GM18520 (cell line): Measurements from ENCODE around the gene UBALD2.
A peak's percentile ranks its signal among the peaks of the same experiment; 100 is the strongest.
"Not testable (repeated sequence)": the region's sequence is repeated elsewhere in the genome, so short reads cannot be mapped to it uniquely, and the experiment has no call there.

ENCODE experiments used
- ATAC-seq: cut with Tn5 transposase; IDR thresholded peaks from one replicate; pipeline ENCODE4 v1.9.1; 2021; ENCODE audit not compliant: unreplicated experiment

Gene UBALD2

DNA sequence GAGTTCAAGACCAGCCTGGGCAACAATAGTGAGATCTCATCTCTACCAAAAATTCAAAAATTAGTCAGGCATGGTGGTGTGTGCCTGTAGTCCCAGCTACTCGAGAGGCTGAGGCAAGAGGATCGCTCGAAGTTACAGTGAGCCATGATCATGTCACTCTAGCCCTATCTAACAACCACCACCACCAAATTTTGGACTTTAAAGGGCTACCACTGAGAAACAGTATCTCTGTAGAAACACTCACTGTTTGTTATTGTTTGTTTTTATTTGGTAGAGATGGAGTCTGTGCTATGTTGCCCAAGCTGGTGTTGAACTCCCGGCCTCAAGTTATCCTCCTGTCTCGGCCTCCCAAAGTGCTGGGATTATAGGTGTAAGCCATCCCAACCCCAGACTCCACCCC lies 1.3 kb upstream of the UBALD2 start:
- ATAC-seq, result no peak

DNA sequence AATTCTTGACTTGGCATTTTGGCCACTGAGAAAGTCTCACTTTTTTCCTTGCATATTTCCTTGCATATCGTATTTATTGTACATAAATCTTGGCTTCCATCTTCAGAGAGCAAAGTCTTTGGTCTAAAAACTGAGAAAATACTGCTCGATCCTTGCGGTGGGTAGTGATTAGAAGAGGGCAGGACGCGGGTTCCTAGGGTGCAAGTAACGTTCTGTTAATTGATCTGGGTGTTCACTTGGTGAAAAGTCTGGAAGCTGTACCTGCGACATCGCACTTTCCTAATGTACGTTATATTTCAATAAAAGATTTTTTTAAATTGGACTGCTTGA lies 758 bp upstream of the UBALD2 start:
- no peak for ATAC-seq

DNA sequence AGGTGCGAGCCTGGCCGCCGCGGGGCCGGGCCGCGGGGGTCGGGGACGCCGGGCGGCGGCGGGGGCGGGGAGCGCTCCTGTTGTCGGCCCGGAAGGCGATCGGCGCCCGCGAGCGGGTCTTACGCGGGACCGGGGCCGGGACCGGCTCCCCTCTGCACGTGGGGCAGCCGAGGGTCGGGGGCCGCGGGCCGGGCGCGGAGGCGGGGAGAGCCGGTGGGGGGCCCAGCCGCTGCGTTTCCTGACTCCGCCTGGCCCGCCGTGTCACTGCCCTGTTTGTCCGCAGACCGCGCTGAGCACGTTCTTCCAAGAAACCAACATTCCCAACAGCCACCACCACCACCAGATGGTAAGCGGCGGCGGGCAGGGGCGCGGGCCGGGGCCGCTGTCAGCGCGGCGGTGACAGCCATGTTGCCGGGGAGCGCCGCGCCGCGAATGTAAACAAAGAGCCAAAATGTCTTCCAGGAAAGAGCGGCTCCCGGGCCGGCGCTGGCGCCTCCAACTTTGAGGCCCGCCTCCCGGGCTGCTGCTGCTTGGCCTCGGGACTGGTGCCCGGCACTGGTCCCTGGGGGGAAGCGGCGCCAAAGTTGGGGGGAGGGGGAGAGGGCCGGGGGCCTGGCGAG lies 586 bp downstream of the UBALD2 start:
- ATAC-seq, result no peak

DNA sequence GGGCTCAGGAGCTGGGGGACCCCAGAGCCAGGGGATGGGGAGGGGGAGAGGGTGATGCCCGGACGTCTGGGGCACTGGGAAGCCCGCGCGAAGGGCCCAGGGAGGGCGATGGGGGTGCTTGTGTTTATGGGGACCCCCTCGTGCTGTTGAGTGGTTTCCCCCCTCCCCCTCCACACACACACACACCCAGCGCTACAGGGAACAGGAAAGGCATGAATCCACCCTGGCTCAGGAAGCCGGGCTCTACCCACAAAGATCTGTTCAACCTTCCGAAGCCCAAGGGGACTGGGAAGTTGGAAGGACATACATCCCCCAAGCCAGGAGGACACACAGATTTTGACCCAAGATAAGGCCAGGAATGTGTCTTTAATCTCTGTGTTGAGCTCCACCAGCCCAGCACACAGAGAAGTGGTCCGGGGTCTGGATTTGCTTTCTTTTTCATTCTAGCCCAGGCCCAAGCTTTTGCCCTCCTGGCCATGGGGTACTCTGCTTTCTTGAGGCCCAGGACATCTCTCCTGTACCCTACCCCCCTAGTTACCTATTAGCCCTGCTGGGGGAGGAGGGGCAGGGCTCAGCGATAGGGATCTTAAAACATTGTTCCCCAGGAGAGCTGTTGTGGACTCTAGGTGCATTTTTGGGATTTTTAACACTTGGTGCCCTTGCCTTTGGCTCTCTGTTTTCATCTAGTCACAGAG lies 1.2 kb downstream of the UBALD2 start:
- no peak for ATAC-seq

DNA sequence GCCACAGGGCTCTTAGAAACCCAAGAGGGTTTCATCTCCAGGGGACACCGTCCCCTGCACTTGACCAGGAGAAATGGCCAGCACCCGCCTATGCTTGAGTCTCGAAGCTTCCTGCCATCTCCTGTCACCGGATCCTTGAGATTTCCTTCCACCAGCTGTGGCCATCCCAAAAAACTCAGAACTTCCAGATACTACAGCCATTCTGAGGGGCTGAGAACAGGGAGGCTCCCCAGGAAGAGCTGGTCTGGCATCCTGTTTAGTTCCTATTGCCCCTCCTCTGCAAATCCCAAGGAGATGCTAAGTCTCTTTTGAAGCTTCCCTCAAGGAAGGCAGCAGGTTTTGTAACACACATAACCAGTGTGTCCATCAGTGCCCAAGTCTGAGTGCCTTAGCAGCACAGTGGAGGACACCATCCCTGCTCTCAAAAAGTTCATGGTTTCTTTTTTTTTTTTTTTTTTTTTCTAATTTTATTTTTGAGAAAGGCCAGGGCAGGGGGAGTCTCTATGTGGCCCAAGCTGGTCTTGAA lies 2.0 kb downstream of the UBALD2 start:
- no peak for ATAC-seq

DNA sequence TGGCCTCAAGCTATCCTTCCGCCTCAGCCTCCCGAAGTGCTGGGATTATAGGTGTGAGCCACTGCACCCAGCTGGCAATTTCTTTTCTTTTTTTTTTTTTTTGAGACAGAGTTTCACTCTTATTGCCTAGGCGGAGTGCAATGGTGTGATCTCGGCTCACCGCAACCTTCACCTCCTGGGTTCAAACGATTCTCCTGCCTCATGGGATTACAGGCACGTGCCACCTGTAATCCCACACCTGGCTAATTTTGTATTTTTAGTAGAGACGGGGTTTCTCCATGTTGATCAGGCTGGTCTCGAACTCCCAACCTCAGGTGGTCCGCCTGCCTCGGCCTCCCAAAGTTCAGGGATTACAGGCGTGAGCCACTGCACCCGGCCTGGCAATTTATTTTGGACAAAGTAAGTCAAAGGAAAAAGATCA lies 2.4 kb downstream of the UBALD2 start:
- not testable (repeated sequence) for ATAC-seq

DNA sequence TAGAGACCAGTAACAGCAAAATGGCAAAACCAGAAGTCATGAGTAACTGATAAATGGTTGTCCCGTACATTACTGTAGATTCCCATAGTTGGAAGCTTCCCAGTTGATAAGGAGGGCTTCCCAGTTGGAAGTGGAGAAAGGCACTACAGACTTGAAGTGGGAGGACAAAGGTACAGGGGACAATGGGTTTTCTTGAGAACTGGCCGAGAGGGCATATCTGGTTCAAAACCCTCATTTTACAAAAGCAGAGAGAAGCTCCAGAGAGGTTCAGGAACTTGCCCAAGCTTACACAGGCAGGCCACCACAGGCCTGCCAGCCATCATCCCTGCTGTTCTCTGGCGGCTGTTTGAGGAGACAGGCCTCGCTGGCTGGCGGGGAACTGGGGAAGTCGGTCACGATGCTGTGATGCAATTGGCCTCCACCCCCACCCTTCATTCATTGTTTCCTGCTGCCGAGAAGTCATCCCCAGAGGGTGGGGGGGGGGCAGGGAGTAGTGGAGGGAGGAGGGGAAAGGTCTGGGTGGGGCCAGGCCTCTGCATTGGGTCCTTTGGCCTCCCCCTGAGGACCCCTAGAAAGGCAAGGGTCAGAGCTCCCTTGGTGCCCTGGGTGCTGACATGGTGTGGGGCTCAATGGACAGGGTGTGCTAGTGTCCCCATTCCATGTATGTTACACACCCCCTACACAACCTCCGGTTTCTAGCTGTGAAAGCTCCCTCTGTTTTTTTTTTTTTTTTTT lies 3.0 kb downstream of the UBALD2 start:
- ATAC-seq, result no peak

DNA sequence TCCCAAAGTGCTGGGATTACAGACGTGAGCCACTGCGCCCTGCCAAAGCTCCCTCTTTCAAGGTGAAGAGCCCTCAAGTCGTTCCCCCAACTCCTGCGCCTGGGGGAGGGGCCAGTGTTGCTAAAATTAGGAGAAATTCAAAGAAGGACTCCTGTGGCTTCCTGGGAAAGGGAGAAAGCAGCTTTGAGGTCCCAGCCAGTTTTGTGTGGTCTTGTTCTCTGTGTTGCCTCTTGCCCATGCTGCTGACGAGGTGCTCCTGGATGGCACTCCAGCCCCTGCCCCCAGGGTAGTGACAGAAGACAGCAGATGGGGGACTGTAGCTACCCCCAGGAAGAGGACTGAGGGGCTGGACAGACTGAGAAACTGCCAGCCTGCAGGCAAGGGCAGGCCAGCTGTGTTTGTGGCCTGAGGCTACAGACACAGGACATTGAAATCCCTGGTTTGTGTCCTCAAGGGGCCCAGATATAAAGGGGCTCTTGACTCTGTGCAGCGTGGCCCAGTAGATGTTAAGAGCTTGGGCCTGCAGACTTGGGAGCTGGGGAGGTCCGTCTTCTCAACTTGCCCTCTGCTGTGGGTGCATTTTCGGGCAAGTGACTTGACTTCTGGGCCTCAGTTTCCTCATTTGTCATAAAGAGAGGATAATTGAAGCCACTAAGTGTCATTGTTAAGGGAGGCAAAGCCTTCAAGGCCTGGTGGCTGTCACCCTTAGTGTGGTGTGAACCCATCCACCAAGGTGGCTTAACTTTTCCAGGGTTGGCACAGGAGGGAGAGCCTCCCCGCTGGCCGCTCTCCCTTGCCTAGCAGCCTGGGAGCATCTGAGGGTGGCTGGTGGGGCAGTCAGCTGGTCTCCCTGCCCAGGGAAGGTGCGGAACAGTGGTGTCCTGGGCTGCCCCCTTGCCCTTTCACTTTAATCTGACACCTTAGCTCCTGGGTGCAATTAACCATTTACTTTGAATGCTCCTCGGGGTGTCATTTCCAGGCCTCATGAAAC lies 4.1 kb downstream of the UBALD2 start:
- no peak for ATAC-seq

DNA sequence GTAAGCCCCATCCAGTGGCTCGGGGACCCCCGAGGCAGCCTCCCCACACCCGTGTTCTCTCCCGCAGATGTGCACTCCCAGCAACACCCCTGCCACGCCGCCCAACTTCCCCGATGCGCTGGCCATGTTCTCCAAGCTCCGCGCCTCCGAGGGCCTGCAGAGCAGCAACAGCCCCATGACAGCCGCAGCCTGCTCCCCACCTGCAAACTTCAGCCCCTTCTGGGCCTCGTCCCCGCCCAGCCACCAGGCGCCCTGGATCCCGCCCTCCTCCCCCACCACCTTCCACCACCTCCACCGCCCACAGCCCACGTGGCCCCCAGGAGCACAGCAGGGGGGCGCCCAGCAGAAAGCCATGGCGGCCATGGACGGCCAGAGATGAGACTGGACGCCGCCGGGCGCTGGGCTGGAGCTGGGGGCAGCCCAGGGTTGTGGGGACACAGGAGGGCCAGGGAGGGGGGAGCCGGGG lies 5.0 kb downstream of the UBALD2 start:
- no peak for ATAC-seq

DNA sequence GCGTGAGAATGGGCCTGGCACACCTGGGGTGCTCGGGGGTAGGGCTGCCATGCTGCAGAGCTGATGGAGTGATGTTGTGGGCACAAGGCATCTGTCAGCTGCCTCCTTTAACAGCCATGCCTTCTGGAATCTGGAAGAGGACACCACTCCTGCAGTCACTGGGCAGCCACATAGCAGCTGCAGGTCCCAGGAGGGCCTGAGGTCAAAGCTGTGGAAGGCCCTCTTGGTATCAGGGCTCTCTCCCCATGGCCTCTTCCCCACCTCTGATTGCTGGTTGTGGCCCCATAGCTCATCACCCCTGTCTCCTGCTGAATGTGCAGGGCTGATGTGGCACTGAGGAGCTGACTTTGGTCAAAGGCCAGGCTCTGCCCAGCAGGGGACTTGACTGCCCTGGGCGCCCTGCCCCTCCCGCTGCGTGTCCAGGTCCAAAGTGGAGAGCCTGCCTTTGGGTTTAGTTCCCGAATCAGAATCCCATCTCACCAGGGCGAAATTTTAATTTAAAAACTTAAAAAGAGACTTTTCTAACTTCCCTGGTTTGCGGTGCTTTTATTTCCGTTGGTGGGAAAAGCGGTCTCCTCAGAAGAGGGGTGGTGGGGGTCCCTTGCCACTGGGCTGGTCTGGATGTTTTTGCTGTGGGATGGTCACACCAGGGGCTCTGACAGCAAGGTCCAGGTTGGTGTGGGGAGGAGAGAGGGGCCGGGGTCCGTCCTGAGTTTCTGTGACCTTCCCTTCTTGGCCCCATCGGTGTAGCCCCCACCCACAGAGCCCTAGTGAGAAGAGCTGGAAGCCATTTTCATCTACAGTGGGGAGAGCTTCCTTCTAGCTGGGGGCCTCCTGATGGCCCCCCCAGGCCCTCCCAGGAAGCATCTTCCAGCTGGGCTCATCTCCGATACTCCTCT lies 5.9 kb downstream of the UBALD2 start:
- no peak for ATAC-seq

DNA sequence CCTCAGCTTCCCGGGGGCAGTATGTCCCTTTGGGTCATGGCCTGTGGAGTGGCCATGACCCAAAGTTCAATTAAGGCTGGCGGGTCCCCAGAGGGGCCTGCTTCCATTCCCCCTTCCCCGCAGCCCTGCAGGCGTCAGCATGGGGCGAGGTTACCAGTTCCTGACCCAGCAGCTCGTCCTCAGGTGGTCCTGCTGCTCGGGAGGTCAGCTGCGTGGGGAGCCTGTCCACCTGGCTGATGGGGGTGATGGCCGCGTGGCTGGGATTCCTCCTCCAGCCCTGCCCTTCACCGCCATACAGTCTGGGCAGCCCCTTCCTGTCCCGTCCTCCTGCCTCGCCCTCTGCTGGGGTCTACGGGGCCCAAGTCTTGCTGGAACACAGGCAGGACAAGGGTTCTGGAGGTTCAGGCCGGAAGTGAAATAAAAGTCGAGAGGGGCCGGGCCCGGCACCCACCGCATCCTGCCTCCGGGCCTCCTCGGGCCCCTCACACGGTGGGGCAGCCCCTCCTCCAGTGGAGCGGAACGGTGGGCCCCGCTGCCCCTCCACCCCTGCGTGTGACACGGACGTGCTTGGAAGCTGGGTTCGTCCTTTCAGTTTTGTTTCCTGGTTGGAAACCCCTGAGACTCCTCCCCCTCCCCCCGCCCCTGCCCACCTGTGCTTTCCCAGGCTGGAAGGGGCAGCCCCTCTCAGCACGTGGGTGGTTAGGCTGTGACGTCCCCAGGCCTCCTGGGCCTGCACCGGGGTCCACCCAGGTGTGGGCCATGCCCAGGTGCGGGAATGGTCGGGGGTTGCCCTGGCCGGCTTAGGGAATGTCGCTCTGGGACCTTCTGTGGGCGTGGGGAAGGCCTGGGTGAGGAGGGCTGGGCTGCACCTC lies 6.8 kb downstream of the UBALD2 start:
- peak; percentile 26 for ATAC-seq

DNA sequence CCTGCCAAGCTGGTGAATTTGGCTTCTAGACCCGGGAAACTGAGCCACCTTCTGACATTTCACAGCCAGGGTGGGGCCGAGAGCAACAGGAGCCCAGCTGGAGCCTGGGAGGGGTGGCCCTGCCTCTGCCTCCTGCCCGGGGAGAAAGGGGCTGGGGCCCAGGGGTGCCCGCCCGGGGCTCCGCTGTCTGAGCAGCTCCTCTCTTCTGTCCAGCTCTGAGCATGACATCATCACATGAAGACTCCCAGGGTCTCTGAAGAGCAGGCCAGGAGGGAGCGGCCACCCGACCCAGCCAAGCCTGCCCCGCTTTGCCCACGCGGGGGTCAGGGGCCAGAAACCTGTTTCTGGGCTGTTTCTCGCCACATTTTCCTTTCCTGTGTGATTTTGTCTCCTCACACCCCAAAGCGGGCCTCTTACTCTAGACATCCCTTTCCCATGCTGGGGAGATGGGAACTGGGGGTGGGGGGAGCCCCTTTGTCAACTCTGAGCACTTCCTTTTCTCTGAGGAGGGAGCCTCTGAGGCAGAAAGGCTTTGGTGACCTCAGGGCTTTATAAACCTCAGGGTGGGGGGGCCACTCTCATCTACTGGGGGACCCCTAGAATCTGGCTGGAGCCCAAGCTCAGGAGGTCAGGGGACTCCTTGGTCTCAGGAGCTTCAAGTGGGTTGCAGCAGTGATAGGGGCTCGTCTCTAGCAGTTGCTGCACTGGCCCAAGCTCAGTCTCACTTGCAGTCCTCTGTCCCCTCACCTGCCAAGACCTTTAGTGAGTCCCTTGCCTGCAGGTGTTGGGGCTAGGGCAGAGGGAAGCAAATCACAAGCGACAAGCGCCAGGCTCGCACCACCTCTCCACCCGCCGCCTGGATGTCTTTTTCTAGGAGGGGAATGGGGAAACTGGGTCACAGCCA lies 7.6 kb downstream of the UBALD2 start:
- no peak for ATAC-seq

DNA sequence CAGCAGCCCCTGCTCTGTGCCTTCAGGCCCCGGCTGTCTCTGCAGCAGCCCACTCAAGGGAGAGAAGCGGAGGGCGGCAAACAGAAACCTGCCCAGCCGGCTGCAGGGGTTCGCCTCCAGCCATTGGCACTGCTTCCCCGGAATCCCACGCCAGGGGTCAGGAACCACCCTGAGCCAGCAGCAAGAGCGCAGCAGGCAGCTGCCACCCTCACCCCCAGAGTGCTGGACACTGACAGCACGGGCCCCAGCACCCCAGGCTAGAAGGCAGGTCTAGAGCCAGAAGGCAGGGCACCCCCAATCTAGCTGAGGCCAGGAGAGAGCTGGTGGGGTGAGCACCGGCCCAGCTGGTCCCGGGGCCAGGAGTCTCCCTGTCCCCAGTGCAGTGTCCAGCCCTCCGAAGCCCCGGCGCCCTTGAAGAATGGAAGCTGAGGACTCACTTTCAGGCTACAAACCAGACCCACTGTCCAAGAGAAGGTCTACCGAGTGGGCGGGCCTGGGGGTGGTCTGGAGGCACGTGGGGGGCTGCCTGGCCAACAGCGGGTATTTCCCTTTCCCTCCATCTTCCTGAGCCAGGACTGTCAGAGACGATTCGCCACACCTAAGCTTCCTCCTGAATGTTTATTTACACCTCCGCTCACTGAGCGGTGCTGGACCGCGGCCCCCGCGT lies 8.4 kb downstream of the UBALD2 start:
- no peak for ATAC-seq

DNA sequence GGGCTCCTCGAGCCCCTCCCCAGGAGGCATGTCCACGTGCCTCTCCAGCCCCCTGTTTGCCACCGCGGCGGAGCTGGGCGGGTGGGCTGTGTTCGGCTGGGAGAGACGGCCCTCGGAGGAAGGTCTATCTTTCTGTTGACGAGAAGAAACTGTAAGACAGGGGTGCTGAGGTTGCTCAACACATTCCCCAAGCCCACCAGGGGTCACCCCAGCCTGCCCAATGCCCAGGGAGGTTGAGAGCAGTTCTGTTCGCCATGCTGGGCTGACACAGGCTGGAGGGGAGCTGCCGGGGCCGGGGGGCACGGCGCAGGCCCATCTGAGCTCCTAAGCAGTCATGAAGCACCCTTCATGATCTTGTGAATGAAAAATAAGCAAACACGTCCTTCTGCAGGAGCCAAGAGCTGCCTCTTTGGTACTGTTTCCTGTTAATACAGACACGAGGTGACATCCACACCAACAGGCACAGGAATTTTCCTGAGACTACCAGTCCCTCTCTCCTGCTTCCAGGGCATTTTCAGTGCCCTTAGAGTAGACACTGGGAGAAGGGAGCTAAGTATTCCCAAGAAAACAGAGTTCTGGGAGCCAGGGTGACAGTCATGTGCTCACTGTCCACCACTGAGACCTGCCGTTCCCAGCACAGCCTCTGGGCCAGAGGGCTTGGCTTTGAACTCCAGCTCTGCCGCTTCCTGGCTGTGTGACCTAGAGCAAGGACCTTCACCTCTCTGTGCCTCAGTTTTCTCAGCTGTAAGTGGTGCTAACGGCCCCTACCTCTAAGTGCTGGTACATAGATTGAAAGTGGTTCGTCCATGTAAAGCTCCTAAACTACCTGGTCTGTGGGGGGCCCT lies 9.2 kb downstream of the UBALD2 start:
- ATAC-seq, result no peak

DNA sequence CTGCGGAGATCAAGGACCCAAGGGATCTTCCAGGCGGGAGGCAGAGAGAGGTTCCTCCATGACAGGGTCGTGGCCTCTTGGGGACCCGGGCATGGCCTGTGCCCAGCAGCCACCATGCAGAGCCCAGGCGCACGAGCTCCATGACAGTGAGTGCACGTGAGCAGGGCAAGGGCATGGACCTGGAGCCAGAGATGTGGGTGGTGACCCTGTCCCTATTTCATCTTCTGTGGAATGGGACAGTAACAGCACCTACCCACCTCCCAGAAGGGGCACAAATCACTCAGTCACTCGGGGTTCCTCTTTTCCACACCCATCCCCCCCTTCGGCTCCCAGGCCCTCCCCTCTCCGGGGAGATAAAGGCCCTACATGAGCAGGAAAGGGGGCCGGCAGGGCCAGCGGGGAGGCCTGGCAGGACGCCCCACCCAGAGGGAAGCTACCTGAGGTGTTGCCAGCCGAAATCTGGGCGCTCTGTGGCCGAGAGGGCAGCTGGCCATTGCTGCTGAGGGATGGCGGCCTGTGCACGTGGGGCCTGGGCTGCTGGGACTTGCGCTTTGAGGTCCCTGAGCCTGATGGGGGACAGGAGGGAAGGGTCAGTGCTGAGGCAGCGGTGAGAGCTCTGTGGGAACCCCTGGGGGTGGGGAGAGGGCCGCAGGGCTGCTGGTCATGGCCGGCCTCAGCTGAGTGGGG lies 10.4 kb downstream of the UBALD2 start:
- ATAC-seq, result no peak

DNA sequence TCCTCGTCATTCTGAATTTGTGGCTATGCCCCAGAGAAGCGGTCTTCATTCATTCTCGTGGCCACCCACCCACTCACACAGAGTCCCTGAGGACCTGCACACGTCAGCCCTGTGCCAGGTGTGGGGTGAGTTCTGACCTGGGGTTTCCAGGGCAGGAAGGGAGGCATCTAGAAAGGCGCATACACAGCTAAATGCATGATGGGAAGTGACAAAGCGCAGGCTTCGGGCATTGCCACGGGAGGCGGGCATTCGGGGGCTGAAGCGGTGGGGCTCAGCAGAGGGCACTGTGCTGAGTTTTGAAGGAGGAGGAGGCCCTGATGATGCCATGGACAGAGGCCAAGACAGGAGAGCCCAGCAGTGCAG lies 10.9 kb downstream of the UBALD2 start:
- ATAC-seq, result no peak
